ENCODE results near the gene DIO1. TPM values are rescaled to one million over a fixed set of nuclear protein-coding genes. Genes with fewer than 3 reads are reported as not detected.

The DIO1 gene
- polyA plus RNA-seq, 3 donors, result 0.22 to 0.73 TPM; not detected in 1

GRCh38 chr1:53860967-53861411 is 33.0 kb upstream of the DIO1 start:
- H3K9ac ChIP-seq (ENCODE audit: insufficient read depth, low read length, poor library complexity, severe bottlenecking), result no peak overlapping the region
- no peaks in the 10 kb centered on the region for H3K9me3 Mint-ChIP-seq
- no peak overlapping the region for H3K27ac ChIP-seq (ENCODE audit: low read depth in 1 of 2, low read length in 2 of 2)
- H3K9me3 ChIP-seq (replicated peaks in 1 of 2; ENCODE audit: control insufficient read depth in 1 of 2, insufficient read depth in 1 of 2, low read length in 2 of 2), result no peaks in the 10 kb centered on the region
- no peak overlapping the region for H3K4me2 ChIP-seq (replicated peaks; ENCODE audit: extremely low read depth, low read length, poor library complexity, severe bottlenecking)
- peaks cover 2% of the 10 kb centered on the region for H3K4me1 Mint-ChIP-seq
- TF ChIP-seq CTCF (IDR thresholded peaks at IDR 0.05), result peak; percentile 86
- H2AFZ ChIP-seq (ENCODE audit: insufficient read depth, low read depth, low read length, poor library complexity, severe bottlenecking), result no peak overlapping the region
- H3K4me1 ChIP-seq (ENCODE audit: control insufficient read depth in 1 of 2, insufficient read depth in 2 of 2, low read length in 2 of 2), result no peaks in the 10 kb centered on the region
- intact Hi-C loops (cut with micrococcal nuclease), result loop anchor here in 1 of 2 donors (5.0 kb wide), 1 partner anchor 101 kb away; no protein-coding TSS in a partner anchor
- no peaks in the 10 kb centered on the region for H3K79me2 ChIP-seq (ENCODE audit: insufficient read depth, low read length)
- peaks cover 56 to 72% of the 10 kb centered on the region in 2 donors for H3K36me3 Mint-ChIP-seq
- no peaks in the 10 kb centered on the region for H3K27me3 ChIP-seq (ENCODE audit: control insufficient read depth in 2 of 2, insufficient read depth in 2 of 2, low read length in 2 of 2)
- no peaks in the 10 kb centered on the region for H4K20me1 ChIP-seq (ENCODE audit: insufficient read depth, low read length)
- peak; percentile 20 to 46 (median 45) for DNase-seq
- H3K4me3 Mint-ChIP-seq, result no peak overlapping the region
- no peak overlapping the region for H3K4me3 ChIP-seq (replicated peaks in 1 of 3; ENCODE audit: low read depth in 2 of 3, low read length in 3 of 3)
- peaks cover 0 to 2% (median 0%) of the 10 kb centered on the region in 3 donors for H3K27me3 Mint-ChIP-seq (ENCODE audit: low read depth in 3 of 3)
- H3K27ac Mint-ChIP-seq, result no peak overlapping the region
- peaks cover 50 to 89% of the 10 kb centered on the region in 2 donors for H3K36me3 ChIP-seq (replicated peaks in 1 of 2; ENCODE audit: control insufficient read depth in 1 of 2, insufficient read depth in 2 of 2, low read length in 2 of 2)

GRCh38 chr1:53862507-53862906 is 31.5 kb upstream of the DIO1 start:
- no peak for TF ChIP-seq CTCF (IDR thresholded peaks at IDR 0.05)
- H4K20me1 ChIP-seq (ENCODE audit: insufficient read depth, low read length), result no peaks in the 10 kb centered on the region
- peaks cover 0 to 2% (median 0%) of the 10 kb centered on the region in 3 donors for H3K27me3 Mint-ChIP-seq (ENCODE audit: low read depth in 3 of 3)
- DNase-seq, result no peak
- peaks cover 0 to 2% (median 0%) of the 10 kb centered on the region in 7 donors for H3K9me3 Mint-ChIP-seq
- no peak overlapping the region for H3K27ac Mint-ChIP-seq
- 49% methylated on average over 4 of the region's 7 CpGs for WGBS (ENCODE audit: insufficient coverage)
- no peak overlapping the region for H3K27ac ChIP-seq (ENCODE audit: low read depth in 1 of 2, low read length in 2 of 2)
- H3K36me3 Mint-ChIP-seq, result peaks cover 53 to 72% of the 10 kb centered on the region in 2 donors
- peaks cover 2% of the 10 kb centered on the region for H3K4me1 Mint-ChIP-seq
- H2AFZ ChIP-seq (ENCODE audit: insufficient read depth, low read depth, low read length, poor library complexity, severe bottlenecking), result no peak overlapping the region
- no peaks in the 10 kb centered on the region for H3K79me2 ChIP-seq (ENCODE audit: insufficient read depth, low read length)
- no peaks in the 10 kb centered on the region for H3K4me1 ChIP-seq (ENCODE audit: control insufficient read depth in 1 of 2, insufficient read depth in 2 of 2, low read length in 2 of 2)
- intact Hi-C loops (cut with micrococcal nuclease), result loop anchor here (2.0 to 5.0 kb wide), 2 partner anchors 96 to 100 kb away; no protein-coding TSS in a partner anchor
- no peak overlapping the region for H3K9ac ChIP-seq (ENCODE audit: insufficient read depth, low read length, poor library complexity, severe bottlenecking)
- no peak overlapping the region for H3K4me3 ChIP-seq (replicated peaks in 1 of 3; ENCODE audit: low read depth in 2 of 3, low read length in 3 of 3)
- no peaks in the 10 kb centered on the region for H3K9me3 ChIP-seq (replicated peaks in 1 of 2; ENCODE audit: control insufficient read depth in 1 of 2, insufficient read depth in 1 of 2, low read length in 2 of 2)
- H3K4me2 ChIP-seq (replicated peaks; ENCODE audit: extremely low read depth, low read length, poor library complexity, severe bottlenecking), result no peak overlapping the region
- no peak overlapping the region for H3K4me3 Mint-ChIP-seq
- peaks cover 44 to 89% of the 10 kb centered on the region in 2 donors for H3K36me3 ChIP-seq (replicated peaks in 1 of 2; ENCODE audit: control insufficient read depth in 1 of 2, insufficient read depth in 2 of 2, low read length in 2 of 2)
- no peaks in the 10 kb centered on the region for H3K27me3 ChIP-seq (ENCODE audit: control insufficient read depth in 2 of 2, insufficient read depth in 2 of 2, low read length in 2 of 2)

Measured in CD14-positive monocyte (primary cell).